ENCODE data around the gene RAB3IL1. TPM values are rescaled to one million over a fixed set of nuclear protein-coding genes. Genes with fewer than 3 reads are reported as not detected.

The RAB3IL1 gene
- total and polyA plus RNA-seq, 9 of the 15 experiments (the other 6 are each of a cell fraction or from before 2014, with no cell fraction given) = 0.15 to 42.6 (median 15.5) TPM

DNA sequence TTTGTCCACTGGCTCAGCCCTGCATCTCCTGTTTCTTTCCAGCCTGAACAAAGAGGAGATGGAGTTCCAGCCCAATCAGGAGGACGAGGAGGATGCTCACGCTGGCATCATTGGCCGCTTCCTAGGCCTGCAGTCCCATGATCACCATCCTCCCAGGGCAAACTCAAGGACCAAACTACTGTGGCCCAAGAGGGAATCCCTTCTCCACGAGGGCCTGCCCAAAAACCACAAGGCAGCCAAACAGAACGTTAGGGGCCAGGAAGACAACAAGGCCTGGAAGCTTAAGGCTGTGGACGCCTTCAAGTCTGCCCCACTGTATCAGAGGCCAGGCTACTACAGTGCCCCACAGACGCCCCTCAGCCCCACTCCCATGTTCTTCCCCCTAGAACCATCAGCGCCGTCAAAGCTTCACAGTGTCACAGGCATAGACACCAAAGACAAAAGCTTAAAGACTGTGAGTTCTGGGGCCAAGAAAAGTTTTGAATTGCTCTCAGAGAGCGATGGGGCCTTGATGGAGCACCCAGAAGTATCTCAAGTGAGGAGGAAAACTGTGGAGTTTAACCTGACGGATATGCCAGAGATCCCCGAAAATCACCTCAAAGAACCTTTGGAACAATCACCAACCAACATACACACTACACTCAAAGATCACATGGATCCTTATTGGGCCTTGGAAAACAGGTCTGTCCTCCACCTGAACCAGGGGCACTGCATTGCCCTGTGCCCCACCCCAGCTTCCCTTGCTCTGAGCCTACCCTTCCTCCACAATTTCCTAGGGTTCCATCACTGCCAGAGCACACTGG, 45.0 kb upstream of the RAB3IL1 start (continued):
- TF ChIP-seq, protein P1, sequence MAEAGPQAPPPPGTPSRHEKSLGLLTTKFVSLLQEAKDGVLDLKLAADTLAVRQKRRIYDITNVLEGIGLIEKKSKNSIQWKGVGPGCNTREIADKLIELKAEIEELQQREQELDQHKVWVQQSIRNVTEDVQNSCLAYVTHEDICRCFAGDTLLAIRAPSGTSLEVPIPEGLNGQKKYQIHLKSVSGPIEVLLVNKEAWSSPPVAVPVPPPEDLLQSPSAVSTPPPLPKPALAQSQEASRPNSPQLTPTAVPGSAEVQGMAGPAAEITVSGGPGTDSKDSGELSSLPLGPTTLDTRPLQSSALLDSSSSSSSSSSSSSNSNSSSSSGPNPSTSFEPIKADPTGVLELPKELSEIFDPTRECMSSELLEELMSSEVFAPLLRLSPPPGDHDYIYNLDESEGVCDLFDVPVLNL (CRISPR knock-in tag; IDR thresholded peaks at IDR 0.05; ENCODE audit: low read depth) = 0 out of 2 replicates have a peak, but pooled peaks have one; percentile 49
- TF ChIP-seq, protein P2, sequence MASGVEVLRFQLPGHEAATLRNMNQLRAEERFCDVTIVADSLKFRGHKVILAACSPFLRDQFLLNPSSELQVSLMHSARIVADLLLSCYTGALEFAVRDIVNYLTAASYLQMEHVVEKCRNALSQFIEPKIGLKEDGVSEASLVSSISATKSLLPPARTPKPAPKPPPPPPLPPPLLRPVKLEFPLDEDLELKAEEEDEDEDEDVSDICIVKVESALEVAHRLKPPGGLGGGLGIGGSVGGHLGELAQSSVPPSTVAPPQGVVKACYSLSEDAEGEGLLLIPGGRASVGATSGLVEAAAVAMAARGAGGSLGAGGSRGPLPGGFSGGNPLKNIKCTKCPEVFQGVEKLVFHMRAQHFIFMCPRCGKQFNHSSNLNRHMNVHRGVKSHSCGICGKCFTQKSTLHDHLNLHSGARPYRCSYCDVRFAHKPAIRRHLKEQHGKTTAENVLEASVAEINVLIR (CRISPR knock-in tag; IDR thresholded peaks at IDR 0.05) = no peak
- peak; percentile 22 for TF ChIP-seq SP1 (CRISPR knock-in tag; IDR thresholded peaks at IDR 0.05)
- TF ChIP-seq HDAC1 (IDR thresholded peaks at IDR 0.05) = peak in 1 of 2 experiments; percentile 0; a peak in 1 of 4 replicates
- TF ChIP-seq, protein P3, sequence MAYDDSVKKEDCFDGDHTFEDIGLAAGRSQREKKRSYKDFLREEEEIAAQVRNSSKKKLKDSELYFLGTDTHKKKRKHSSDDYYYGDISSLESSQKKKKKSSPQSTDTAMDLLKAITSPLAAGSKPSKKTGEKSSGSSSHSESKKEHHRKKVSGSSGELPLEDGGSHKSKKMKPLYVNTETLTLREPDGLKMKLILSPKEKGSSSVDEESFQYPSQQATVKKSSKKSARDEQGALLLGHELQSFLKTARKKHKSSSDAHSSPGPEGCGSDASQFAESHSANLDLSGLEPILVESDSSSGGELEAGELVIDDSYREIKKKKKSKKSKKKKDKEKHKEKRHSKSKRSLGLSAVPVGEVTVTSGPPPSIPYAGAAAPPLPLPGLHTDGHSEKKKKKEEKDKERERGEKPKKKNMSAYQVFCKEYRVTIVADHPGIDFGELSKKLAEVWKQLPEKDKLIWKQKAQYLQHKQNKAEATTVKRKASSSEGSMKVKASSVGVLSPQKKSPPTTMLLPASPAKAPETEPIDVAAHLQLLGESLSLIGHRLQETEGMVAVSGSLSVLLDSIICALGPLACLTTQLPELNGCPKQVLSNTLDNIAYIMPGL (CRISPR knock-in tag; IDR thresholded peaks at IDR 0.05) = no peak
- no peak for TF ChIP-seq ZNF121 (CRISPR knock-in tag; conservative IDR thresholded peaks at IDR 0.05)
- TF ChIP-seq XRCC3 (IDR thresholded peaks at IDR 0.05) = no peak
- no peak for TF ChIP-seq KLF6 (CRISPR knock-in tag; IDR thresholded peaks at IDR 0.05; ENCODE audit: borderline replicate concordance)
- TF ChIP-seq ZNF384 (IDR thresholded peaks at IDR 0.05; ENCODE audit: low read depth, low read length) = no peak
- TF ChIP-seq ZBTB7A (IDR thresholded peaks at IDR 0.05; ENCODE audit: borderline replicate concordance, control insufficient read depth, low read depth, low read length) = no peak
- TF ChIP-seq, protein P4, sequence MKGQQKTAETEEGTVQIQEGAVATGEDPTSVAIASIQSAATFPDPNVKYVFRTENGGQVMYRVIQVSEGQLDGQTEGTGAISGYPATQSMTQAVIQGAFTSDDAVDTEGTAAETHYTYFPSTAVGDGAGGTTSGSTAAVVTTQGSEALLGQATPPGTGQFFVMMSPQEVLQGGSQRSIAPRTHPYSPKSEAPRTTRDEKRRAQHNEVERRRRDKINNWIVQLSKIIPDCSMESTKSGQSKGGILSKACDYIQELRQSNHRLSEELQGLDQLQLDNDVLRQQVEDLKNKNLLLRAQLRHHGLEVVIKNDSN (CRISPR knock-in tag; IDR thresholded peaks at IDR 0.05) = peak; percentile 2; the same call in 1 of the 2 replicates
- TF ChIP-seq NEUROD1 (IDR thresholded peaks at IDR 0.05; ENCODE audit: borderline replicate concordance, low read depth, low read length, partially characterized antibody) = no peak
- TF ChIP-seq ZNF780A (CRISPR knock-in tag; IDR thresholded peaks at IDR 0.05) = no peak

Measured in K562 (cell line).